Epithelial cell of esophagus (primary cell): ENCODE measurements around the gene KIF5A.

Experiments used
- DNase-seq: peaks from one replicate; pipeline ENCODE4 v3.0.0; 2010; ENCODE audit warnings: low read depth
- H3K4me3 ChIP-seq: 2 replicates; pipeline ENCODE4 v1.5.1; 2011; ENCODE audit warnings: mild to moderate bottlenecking, low read length, control low read depth
- CTCF ChIP-seq: IDR thresholded peaks from 2 replicates; pipeline ENCODE4 v1.5.1; 2011; ENCODE audit warnings: low read depth, mild to moderate bottlenecking, low read length, control low read depth, inconsistent platforms; ENCODE audit not compliant: insufficient read depth; ENCODE audit errors: missing control alignments

Gene KIF5A

GRCh38 chr12:57576613-57577160 lies 26.8 kb downstream of the KIF5A start:
- no peak for TF ChIP-seq CTCF
- peak; percentile 57 for DNase-seq
- H3K4me3 ChIP-seq: no peak overlapping the region

GRCh38 chr12:57577981-57578758 lies 28.3 kb downstream of the KIF5A start:
- TF ChIP-seq CTCF: no peak
- H3K4me3 ChIP-seq: no peak overlapping the region
- DNase-seq: no peak

GRCh38 chr12:57579011-57579410 lies 29.2 kb downstream of the KIF5A start:
- no peak for TF ChIP-seq CTCF
- H3K4me3 ChIP-seq: no peak overlapping the region
- no peak for DNase-seq

- no peak overlapping the region for H3K4me3 ChIP-seq
- no peak for DNase-seq
Observed at GRCh38 chr12:57579677-57580465, 30.0 kb downstream of the KIF5A start.

GRCh38 chr12:57580466-57580795 lies 30.6 kb downstream of the KIF5A start:
- no peak for DNase-seq
- H3K4me3 ChIP-seq: no peak overlapping the region
- TF ChIP-seq CTCF: no peak

More at GRCh38 chr12:57579677-57580465, 30.0 kb downstream of the KIF5A start:
- no peak for TF ChIP-seq CTCF

GRCh38 chr12:57581802-57582201 lies 32.0 kb downstream of the KIF5A start:
- no peak for DNase-seq
- TF ChIP-seq CTCF: no peak
- no peak overlapping the region for H3K4me3 ChIP-seq
